NCI-H2171 (cell line): ENCODE data around the gene LRRC56.
A peak's percentile ranks its signal among the peaks of the same experiment; 100 is the strongest.

Experiments used
- DNase-seq: peaks from one replicate; lab custom pipeline; 2025; lab: John Stamatoyannopoulos, UW

The LRRC56 gene

DNA sequence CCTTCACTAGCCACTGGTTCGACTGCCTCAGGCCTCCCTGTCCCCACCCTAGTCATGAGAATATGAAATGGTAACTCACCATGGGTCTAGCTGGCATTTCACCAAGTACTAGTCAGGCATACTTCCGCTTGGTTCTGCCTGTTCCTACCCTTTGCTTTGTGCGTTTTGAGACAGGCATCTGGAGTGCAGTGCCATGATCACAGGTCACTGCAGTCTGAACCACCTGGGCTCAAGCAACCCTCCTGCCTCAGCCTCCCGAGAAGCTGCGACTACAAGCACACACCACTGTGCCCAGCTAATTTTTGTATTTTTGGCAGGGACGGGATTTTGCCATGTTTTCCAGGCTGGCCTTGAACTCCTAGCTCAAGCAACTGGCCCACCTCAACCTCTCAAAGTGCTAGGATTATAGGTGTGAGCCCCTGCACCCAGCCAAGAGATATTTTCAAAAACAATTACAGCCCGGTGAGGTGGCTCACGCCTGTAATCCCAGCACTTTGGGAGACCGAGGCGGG, 16.1 kb upstream of the LRRC56 start:
- no peak for DNase-seq

DNA sequence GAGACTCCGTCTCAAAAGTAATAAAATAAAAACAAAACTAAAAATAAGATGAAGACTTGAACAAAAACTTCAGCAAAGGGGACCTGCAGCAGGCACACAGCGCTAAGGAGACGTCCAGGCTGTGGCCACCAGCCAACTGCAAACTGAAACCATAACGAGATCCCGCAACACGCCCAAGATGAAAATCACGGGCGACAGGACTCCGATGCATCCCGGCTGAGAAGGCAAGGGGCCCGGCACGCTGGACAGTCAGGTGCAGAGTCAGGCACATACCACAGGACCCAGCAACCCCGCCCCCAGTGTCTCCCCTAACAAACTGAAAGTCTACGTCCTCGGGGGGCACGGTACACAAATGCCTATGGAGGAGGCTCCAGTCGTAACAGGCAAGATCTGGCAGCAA, 11.1 kb upstream of the LRRC56 start:
- DNase-seq = no peak

DNA sequence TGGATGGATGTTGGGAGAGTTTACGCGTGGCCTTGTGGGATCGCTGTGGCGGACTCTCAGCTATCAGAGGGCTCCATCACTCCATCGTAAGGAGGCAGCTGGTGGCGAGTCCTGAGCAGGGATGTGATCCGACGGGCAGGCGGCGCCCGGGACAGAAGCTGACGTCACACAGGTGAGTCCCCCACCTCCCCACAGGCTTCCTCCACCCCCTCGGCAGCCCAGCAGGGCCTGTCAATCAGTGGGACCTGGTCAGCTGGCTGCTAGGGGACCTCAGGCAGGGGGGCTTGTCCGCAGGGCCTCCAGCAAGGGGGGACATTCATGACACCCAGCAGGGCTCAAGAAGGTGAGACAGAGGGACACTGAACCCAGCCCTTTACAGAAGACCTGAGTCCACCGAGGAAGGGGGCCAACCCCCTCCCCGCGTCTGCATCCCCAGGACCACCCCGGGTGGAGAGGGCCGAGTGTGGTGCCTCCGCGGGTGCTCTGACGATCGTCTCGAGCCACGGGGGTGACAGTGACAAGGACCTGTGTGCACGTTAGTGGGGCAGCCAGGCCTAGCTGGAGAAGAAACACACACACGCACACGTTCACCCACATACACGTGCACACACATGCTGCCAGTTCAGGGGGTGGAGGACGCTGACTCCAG, 9.0 kb upstream of the LRRC56 start:
- DNase-seq = no peak

DNA sequence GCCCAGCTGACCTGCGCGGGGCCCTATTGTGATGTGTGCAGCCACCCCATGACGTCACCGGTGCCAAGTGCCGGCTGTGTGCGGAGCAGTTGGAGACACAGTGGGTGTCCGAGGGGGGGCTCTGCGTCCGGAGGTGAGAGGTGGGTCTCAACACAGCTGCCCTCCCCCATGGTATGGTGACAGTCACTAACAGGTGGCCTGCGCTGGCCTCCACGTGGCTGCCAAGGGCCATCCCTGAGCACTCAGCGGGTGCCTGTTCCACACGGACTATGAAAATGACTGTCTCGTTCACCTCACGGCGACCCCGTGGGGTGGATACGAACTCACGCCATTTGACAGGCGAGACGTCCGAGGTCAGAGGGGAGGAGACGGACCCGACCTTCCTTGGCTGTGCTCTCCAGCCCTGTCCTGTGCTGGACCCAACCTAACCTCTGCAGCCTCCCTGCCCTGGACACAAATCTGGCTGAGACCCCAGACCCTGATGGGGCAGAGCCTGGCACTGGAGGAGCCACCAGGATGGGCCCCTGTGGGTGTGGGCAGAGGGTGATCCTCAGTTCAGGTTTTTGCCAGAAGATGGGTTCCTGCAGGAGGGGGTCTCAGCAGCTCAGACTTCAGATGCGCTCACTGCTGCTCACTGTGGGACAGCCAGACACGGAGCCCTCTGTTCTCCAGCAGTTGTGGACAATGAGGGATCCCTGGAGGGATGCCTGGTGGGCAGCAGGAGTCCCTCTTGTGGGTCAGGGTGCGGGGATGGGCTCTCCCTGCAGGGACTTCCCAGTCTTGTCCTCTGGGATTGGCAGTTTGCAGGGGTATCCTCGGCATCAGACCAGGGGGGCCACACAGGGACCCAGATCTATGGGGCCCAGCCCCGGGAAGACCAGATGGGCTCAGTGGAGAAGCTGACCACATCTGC, 8.3 kb upstream of the LRRC56 start:
- no peak for DNase-seq

DNA sequence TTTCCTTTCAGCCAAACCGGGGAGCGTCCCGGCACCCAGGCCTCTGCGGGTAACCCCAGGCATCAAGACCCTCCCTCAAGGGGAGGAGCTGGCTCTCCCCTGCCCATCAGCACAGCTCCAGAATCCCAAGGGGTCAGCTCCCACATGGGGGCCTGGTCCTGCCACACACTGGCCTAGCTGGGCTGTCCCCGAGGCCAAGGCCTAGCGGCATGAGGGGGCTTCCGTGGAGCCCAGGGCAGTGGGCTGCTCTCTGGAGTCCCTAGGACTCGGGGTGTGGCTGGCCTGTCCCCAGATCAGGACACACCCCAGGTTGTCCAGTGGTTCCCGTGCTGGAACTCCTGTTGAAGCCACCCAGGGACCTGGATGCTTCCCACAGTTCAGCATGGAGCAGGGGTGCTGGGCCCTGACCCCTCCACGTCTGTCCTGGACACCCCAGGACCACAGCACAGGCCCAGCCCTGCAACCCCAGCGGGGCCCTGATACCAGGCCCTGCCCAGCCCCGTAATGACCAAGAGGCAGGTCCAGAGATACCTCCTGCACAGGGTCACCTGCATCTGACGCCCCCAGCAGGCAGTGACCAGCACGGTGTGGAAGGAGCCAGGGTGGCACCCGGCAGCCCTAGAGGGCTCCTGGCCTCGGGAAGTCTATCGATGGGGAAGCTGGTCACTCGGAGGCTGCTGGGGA, 7.5 kb upstream of the LRRC56 start:
- no peak for DNase-seq

DNA sequence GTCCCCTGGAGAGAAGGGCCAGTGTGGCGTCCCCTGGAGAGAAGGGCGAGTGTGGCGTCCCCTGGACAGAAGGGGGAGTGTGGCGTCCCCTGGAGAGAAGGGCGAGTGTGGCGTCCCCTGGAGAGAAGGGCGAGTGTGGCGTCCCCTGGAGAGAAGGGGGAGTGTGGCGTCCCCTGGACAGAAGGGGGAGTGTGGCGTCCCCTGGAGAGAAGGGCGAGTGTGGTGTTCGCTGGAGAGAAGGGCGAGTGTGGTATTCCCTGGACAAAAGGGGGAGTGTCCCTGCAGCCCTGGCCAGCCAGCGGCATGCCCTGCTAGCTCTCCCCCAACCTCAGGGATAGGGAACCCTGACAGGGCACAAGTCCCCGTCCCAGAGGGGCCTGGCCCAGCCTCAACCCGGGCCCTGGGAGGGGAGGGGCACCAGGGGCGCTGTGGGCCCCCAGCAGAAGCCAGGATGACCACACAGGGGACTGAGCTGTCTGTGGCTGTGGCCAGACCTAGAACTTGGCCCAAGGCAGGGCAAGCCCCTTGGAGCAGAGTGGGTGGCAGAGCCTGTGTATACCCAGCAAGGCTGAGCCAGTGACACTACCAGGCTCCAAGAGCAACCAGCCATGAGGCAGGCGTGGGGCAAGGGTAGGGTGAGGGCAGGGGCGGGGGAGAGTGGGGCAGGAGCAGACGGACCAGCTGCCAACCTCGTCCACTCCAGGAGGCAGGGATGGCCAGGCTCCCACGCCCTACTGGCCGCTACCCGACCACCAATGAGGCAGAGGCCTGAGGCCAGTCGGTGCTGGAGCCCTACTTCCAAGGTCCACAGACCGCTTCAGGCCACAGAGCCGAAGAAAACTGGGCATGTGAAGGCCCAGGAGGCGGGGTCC, 6.1 kb upstream of the LRRC56 start:
- DNase-seq = no peak

DNA sequence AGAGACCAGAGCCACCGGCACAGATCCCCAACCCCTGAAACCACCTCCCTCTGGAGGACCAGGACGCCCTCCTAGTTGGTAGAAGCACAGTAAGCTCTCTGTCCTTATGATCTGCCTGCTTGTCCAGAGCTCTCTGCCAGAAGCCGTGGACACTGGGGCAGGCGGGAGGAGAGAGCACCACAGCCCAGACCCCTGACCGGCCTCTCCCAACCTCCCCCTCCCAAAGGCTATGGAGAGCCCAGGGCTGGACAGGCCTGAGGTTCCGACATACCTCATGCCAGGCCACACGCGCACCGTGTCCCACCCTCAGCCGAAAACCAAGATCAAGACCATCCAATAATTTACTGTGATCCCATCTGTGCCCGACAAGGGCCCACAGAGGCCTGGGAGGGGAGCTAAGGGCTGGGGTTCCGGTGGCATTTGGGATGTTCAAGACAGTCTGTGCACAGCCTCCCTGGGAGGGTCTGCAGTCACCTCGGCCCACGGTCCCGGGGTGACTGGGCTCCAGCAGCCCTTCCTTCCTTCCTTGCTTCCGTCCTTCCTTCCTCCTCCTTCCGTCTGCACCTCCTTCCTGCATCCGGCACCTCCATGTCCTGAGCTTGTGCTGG, 5.3 kb upstream of the LRRC56 start:
- no peak for DNase-seq

DNA sequence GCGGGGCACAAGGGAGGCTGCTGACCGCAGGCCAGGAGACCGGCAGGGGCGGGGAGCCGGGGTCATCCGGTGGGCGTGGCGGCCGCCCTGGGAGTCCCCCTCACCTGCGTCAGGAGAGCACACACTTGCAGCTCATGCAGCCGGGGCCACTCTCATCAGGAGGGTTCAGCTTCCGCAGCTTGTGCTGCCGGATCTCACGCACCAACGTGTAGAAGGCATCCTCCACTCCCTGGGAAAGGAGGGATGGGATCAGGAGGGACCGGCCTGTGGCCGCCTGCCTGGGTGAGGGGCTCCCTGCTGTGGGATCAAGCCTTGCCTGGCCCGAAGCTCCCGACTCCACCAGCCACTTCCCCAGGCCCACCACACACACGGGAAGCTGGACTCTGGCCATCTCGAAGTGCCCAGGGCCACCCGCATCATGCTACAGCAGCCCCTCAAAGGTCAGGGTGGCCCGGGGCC, 4.8 kb upstream of the LRRC56 start:
- no peak for DNase-seq

DNA sequence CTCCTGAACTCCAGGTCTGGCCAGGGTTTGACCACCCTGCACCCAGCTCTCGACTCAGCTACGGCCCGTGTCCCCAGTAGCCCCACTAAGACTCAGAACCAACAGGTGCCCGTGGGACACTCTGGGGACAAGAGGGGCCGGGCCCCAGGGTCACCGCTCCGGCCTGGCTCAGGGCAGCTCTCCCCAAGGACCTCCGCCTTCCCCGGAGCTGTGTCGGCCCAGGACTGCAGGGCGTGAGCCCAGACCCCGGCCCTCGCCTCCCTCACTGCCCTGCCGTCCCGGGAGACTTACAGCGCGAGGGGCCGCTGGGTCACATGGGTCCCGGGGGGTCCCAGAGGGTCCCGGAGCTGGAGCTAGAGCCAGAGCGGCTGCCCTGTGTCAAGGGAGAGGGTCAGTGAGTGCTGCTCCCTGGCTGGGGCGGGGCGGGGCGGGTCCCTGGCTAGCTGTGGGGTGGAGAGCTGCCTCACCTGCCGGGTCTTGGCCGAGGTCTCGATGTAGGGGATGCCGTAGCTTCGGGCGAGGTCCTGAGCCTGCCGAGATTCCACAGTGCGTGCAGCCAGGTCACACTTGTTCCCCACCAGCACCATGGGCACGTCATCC, 4.2 kb upstream of the LRRC56 start:
- DNase-seq = no peak

DNA sequence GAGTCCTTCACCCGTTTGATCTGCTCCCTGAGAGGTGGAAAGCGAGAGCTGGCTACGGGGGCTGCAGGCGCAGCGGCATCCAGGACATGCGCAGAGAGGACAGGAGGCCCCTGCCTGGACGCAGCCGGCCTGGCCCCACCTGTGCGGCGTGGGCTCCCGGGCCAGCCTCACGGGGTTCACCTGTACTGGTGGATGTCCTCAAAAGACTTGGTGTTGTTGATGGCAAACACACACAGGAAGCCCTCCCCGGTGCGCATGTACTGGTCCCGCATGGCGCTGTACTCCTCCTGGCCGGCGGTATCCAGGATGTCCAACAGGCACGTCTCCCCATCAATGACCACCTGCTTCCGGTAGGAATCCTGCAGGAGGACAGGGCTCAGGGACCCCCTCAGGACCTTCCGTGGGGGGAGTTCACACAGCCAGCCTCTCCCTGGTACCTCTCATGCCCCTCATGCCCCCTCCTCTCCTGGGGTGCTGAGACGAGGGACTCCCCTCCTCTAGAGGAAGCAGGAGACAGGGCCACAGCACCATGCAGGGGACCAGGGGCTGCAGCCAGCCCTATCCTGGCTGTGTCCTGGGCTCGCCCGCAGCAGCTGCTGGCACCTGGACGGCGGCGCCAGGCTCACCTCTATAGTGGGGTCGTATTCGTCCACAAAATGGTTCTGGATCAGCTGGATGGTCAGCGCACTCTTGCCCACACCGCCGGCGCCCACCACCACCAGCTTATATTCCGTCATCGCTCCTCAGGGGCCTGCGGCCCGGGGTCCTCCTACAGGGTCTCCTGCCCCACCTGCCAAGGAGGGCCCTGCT, 3.5 kb upstream of the LRRC56 start:
- no peak for DNase-seq

DNA sequence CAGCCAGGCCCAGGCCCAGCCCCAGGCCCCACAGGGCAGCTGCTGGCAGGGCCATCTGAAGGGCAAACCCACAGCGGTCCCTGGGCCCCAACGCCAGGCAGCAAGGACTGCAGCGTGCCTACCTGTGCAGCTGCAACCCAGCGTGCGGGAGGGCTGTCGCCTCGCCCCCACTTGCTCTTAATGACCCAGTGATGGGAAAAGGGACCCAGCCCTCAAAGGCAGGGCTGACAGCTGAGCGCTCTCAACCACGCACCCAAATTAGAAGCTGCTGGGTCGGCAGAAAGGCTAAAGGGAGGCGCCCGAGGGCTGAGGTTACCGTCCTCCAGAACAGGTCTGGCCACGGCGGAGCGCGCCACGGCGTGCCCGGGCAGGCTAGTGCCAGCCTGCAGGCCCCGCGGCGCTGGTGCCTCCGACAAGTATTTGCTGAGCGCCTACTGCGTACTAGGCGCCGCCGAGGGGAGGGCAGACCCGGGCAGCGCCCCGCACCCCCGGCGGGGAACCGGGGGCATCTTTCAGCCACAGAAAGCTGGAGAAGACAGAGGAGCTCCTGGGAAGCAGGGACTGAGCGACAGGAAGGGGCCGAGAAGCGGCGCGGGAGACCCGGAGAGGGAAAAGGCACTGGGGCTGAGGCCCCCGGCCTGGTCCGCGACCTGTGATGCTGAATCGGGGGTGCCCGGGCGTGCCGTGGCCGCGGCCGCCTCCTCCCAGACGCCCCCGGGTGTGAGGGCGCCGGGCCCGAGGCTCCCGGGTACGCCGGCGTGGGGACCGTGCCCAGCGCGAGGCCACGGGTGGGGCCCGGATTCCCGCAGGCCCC, 2.7 kb upstream of the LRRC56 start:
- no peak for DNase-seq

DNA sequence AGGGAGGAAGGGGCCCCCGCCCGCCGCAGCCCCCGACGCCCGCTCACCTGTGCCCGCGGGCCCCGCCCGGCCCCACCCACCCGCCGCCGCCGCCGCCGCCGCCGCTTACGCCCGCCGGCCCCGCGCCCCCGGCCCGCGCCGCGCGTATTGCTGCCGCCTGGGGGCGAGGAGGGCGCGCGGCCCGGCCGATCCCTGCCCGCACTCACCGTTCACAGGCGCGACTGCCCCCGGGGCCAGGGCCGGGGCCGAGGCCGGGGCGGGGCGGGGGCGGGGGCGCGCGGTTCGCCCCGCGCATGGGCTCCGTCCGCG, 2.2 kb upstream of the LRRC56 start:
- no peak for DNase-seq

DNA sequence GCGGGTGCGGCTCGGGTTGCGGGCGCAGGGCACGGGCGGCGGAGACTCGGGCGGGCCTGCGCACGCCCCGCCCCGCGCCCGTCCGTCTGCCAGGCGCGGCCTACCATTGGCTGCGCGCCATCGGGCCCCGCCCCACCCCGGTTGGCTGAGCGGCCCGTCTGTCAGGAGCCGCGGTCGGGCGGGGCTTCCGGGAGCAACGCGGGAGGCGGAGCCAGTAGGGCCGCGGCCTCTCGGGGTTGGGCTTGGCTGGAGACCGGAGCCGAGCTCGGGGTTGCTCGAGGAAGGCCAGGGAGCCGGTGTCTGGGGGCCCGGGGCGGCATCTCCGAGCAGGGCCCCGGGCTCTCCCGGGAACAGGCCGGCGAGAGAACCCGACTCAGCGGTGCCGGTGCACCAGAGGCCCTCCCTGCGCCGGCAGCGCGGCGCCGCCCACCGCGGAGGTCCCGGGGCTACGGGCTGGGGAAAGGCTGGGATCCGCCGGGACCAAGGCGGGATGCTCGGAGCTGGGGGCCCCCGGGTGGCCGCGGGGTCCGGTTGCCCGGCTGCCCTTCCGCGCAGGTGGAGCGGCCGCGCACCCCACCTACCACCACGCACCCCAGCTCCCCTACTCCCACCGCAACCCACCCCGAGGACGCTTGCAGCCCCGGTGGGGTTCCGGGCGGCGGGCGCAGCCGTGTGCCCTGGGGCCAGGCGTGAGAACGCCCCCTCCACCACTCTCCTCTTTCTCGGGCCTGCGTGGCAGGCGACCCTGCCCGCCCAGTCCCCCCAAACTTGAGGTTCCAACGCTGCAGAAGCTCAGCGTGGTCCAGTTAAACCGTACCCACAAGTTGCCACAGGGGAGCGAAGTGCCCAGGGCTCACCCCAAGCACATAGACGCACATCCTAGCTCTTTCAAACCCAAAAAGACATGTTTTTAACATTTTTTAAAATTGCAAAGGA, 1.5 kb upstream of the LRRC56 start, which contains the start of gene HRAS:
TSS of gene HRAS (minus strand) at position 58 of the 936 bp plus-strand sequence.
- peak; percentile 82 for DNase-seq

DNA sequence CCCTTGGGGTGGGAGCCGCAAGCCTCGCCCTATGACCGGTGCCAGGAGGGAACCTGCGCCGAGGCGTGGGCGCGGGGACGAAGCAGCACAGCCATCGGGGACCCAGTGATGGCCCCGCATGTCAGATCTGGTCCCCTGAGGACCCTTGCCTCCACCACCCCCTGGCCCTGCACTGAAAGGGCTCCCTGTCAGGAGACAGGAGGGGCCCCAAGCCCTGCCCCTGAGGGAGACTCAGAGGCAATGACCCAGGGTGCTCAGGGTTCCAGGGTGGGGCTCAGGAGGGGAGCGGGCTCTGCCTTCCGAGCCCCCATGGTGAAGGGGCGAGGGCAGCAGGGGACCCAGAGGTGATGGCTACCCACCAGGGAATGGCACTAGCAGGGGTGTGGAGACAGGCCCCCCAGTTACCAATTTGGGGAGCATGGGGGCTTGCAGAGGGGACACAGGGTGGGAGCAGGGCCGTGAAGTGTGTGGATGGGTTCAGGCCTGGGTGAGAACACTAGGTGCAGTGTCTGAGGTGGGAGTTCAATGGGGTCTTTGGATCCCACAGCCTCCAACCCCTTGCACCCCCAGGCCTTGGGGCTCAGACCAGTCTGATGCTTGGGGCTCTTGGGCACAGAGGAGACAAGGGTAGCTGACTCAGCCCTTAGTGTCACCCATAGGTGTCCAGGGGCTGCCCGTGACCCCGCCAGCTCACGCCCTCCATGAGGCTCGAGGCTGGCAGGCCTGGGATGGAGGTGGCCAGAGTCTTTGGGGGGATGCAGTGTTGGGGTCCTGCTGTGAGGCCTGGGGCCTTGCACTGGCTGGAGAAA, 499 bp downstream of the LRRC56 start:
- DNase-seq = no peak

DNA sequence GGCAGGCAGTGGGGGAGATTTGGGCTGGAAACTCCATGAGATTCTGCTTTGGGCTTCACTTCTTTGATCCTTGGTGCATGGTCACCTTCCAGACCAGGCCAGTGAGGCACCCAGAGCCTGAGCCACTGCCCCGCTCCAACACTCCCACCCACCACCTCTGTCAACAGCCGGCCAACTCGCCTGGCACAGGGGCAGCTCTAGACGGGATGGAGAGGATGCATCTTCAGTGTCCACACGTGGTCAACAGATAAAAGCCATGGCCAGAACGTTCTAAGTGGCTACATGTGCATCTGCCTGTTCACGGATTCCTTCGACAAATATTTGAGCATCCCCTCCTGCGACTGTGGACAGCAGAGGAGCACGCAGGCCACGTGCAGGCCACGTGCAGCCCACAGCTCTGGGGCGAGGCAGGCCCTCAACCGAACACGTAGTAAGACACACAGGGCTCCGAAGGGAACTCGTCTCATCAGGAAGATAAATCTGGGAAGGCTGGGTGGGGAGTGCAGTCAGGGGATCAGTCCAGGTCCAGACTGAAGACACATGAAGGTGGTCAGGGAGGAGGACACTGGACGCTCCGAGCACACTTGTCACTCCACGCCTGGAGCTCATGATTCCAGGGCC, 1.2 kb downstream of the LRRC56 start:
- DNase-seq = no peak

DNA sequence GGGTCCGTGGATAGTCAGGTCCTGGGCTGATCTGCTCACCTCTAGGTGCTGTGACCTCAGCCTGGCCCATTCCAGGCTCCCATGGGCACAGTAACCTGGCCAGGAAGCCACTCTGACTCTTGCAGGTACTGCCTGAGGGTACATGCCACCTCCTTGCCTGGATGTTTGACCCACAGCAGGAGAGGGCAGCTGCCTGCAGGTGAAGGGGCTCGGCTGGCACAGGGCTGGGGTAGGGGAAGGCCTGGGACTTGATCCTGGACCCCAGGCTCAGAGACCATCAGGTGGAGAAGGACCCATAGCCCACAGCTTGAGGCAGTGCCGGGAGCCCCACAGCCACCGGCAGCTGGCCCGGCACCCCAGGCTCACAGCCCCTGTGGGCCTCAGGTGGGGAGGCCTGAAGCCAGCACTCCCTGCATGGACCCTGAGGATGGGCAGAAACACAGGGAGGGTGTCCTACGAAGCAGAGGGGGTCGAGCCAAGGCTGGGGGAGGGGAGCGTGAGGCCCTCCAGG, 2.7 kb downstream of the LRRC56 start:
- no peak for DNase-seq
